ENCODE measurements around the gene SCO2. TPM values are rescaled to one million over a fixed set of nuclear protein-coding genes. Genes with fewer than 3 reads are reported as not detected.

SCO2 gene, protein sequence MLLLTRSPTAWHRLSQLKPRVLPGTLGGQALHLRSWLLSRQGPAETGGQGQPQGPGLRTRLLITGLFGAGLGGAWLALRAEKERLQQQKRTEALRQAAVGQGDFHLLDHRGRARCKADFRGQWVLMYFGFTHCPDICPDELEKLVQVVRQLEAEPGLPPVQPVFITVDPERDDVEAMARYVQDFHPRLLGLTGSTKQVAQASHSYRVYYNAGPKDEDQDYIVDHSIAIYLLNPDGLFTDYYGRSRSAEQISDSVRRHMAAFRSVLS
- total RNA-seq (ENCODE audit: insufficient read depth, low replicate concordance): not detected

DNA sequence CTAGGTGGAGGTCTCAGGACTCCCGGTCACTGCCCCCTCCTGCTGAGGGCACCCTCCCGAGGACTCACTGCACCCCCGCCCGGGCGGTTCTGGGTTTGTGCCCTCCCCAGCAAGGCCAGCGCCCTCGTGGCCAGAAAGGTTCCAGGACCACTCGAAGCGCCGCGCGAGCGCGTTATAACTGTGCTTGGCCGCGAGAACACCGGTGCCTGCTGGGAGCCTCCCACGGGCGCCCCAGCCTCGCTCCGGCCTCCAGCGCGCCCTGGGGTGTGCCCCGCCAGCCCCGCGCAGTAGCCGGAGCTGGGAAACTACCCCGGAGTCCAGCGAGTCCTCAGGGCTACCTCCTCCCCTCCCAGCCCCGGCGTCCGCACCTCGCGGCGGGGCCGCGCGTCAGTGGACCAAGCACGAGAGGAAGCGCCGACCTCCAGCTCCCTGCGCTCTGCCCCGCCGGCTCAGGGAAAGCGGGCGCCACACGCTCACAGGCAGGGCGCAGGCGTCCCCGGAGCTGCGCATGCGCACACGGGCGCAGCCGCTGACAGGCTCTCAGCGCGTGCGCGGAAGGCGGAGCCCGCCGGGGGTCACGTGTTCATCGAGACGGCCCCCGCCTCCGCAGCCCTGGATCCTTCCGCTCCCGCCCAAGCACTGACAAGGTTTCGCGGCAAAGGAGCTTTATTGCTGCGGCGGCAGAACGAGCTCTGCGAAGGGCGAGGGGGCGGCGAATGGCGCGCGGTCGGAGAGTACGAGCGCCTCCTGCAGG, at the start of gene SCO2:
SCO2 (minus strand) TSS at position 495 of the 754 bp plus-strand sequence. CDS start 1,187 bp downstream, outside the sequence.
- DNase-seq (ENCODE audit: low spot score): peak; percentile 99

DNA sequence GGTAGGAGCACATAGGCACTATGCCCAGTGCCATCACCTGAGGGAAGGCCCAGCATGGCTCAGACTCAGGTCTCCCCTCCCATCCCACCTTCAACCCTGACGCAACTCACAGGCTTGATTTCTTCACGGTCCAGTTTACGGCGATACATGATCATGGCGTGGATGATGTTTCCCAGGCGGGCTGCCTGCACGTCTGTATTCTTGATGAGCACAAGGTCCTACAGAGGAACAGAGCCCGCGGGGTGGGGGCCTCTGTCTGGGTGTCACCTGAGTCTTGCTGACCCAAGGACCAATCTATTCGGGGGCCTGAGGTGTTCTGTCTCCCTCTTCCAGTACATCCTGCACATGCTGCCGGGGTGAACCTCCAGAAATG, 49.0 kb upstream of the SCO2 start:
- no peak for DNase-seq (ENCODE audit: low spot score)

DNA sequence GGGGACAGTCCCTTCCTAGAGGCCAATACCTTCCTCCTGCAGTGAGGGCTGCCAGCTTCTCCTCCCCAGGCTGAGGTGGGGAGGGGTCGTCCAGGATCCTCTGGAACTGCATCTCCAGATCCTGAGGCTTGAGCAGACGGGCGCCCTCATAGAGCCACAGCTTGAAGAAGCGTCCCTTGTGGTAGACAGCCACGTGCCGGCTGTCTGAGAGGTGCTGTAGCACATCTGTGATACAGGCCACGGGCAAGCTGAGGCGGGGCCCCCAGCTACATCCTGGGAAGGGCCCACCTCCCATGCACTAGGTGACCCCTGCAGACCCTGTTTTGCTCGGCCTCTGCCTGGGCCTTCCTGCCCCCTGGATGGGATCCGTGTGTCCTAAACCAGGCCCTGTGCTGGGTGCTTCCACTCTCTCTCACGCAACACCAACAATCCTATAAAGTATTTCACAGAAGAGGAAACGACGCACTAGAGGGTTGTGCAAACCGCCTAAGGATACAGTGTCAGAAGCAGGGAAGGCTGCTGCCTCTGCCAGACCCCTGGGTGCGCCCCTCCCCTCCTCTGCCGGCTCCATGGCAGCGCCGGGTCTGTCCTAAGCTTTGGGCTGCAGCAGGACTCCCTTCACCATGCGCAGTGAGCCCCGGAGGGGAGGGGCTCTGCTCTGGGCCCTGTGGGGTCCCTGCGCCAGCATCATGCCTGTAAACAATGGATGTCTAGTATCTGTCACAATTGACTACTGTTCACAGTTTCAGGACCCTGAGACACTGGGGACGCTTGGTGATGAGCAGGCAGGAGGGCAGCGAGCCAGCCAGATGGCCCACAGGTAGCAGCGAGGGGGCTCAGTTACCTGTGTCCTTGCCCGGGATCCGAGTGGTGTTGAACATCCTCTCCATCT, 48.3 kb upstream of the SCO2 start:
- DNase-seq (ENCODE audit: low spot score): no peak

DNA sequence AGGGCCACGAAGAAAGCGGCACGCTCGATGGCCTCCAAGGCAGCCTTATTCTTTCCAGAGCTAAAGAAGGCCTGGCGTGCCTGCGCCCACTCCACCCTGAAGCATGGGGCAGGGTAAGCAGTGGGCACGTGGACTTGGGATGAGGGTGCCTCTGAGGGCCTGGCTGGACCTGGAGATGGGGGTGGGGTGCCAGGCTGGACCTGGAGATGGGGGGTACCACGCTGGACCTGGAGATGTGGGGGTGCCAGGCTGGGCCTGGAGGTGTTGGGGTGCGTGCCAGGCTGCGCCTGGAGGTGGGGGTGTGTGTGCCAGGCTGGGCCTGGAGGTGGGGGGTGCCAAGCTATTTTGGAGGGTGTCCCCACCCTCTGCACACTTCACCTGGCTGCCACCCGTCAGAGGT, 47.6 kb upstream of the SCO2 start:
- DNase-seq (ENCODE audit: low spot score): no peak

DNA sequence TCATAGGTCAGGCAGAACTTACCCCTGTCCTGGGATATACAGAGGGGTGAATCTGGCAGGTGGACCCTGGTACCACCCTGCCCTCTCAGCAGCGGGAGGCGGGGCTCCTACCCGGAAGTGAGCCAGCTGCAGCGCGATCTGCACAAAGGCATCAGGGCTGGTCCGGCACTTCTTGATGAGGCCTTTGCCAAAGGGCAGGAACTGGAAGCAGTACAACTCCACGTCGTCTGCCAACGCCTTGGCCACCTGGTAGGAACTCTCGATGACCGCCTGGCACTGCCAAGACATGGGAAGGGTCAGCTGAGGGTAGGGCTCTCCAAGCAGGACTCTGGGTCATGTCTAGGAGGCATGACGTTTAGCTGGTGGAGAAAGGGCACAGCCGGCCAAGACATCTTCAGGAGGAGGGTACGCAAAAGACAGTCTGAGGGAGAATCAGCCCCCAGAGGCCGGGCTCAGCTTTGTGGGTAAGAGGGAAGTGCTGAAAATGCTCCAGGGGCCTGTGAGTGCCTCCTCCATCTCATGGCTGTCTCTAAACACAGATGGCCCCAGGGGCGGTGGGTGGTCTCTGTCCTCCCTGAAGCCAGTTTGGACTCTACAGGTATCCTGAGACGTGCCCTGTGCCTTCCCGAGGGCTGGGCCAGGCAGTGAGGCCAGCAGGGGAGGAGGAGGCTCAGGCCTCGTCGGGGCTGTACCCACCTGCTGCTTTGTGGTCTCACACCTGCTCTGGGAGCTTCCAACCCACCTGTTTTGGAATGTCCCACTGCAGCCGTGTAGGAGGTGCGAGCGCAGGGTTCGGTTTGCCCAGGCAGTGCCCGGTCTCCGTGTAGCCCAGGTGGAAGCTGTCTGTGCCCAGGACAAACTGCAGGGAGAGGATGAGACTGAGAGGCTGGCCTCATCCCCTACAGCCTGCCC, 46.1 kb upstream of the SCO2 start:
- no peak for DNase-seq (ENCODE audit: low spot score)

DNA sequence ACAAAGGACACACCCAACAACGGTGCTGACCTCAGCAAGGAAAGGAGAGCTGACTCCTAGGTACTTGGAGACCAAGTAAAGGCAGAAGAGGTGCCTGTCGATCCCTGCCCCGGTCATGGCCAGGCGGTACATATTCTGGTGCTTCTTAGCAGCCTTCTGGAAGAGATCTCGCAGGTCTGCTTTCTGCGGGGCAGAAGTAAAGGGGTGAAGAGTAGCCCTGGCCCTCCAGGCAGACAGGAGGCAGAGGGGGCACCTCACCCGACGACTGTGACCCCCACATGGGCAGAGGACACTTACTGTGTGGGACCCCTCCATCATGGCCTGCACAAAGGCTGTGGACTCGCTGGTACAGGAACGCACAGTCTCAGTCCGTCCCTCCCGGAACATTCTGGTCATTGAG, 45.5 kb upstream of the SCO2 start:
- no peak for DNase-seq (ENCODE audit: low spot score)

DNA sequence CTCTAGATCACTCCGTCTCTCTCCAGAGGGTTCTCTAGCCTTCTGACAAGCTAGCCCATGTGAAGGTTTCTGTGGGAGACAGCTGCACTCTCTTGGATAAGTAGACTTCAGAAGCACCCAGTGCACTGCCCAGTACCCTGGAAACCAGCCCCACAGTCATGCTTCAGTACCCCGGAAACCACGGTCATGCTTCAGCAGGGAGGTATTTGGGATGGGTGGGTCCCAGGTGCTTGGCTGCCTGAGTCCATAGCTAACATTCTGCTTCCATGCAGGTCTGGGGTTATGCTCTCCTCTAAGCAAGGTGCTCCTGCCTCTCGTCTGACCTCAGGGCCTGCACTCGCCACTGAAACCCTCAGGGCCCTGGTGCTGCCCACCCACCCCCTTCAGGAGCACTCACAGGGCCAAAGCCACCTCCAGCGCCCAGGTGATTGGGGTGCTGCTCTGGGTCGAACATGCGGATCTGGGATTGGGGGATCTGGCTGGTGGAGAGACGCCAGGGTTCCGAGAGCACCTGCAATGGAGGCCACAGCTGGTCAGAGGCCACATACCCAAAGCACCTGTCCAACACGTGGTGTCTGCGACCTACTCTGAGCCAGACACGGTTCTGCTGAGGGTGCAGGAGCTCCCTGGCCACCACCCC, 44.6 kb upstream of the SCO2 start:
- DNase-seq (ENCODE audit: low spot score): no peak

DNA sequence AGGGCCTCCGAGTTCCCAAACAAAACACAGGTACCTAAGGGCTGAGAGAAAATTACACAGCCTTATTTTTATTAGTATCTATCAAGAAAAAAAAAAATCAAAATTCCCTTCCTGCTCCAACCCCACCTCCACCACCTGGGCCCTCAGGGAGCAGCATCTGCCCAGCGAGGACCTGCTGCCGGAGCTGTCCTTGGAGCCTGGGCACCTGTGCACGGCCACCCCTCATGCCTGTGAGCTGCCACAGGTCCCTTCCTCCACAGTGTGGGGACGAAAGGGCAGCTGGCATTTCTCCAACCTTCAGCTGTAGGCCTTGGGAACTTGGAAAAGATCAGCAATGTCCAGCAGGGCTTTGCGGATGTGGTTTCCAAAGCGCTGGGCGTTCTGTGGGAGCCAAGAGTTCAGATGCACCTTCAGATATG, 43.7 kb upstream of the SCO2 start:
- no peak for DNase-seq (ENCODE audit: low spot score)

DNA sequence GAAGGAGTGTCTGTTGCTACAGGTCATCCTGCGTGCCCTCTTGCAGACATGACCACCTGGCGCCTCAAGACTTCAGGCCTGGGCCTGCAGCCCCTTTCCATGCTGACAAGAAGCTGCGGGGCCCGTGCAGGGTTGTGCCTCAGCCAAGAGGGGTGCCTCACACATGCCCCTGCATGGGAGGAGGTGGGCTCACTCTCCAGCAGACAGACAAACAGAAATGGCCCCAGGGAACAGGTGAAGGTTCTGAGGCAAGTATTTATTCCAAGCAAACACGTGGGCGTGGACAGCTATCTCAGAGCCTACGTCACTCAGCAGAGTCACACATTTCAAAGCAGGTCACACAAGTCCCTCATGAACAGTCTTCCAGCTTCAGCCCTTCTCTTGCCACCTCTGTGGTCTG, 43.2 kb upstream of the SCO2 start:
- peak; percentile 35 for DNase-seq (ENCODE audit: low spot score)

DNA sequence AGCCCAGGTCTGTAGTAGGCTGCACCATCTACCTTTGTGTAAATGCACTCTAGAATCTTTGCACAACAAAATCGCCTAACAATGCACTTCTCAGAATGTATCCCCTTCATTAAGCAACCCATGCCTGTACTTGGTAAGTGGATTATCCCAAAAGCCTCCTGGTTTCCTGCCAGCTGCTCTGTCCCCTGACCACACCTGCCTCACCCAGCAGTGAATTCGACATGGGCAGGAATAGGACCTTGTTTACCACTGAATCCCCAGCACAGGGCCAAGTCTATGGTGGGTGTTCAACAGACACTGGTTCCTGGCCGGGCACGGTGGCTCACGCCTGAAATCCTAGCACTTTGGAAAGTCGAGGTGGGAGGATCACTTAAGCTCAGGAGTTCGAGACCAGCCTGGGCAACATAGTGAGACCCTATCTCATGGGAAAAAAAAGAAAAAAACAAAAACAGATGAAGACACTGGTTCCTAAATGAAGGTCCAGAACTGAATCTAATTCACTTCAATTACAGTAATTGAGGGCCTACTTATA, 42.4 kb upstream of the SCO2 start:
- no peak for DNase-seq (ENCODE audit: low spot score)

DNA sequence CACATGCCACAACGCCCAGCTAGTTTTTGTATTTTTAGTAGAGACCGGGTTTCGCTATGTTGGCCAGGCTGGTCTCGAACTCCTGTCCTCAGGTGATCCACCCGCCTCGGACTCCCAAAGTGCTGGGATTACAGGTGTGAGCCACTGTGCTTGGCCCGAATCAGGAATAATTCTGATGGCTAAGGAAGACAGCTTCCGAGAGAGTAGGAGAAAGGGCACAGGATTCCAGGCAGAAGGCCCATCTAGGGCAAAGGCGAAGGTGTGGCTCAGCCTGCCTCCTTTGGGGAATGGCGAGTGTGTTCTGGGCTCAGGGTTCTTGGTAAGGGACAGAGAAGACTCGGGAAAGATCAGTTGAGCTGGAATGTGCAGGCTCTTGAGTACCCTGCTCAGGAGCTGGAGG, 38.9 kb upstream of the SCO2 start:
- no peak for DNase-seq (ENCODE audit: low spot score)

DNA sequence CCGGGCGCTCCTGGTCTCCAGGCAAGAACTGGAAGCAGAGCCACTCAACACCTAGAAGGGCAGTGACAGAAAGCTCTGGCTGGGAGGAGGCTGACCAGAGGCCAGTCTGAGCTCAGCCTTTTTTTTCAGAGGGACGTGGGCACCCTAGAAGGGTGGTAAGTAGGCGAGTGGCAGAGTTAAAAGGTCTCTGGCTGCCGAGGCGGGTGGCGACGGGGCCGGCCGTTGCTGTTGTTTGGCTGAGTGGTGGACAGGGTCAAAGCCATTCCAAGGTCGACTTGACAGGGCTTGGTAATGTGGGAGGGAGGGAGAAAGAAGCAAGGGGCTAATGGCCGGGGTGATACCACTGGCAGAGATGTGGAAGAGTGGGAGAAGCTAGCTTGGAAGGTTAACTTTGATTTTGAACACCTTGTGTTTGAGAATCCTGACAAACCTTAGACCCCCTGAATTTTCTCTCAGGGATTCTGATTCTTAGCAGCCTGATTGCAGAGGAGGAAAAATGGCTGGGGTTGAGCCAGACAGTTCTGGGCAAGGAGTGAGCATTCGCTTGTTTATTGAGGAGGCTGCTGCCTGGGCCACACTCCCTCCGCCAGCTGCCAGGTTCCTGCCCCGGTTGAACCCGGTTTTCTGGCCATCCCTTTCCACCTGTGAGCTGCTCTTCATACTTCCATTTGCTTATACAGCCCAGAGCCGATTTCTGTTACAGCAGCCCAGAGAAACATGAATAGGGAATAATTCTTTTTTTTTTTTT, 38.2 kb upstream of the SCO2 start:
- DNase-seq (ENCODE audit: low spot score): no peak

DNA sequence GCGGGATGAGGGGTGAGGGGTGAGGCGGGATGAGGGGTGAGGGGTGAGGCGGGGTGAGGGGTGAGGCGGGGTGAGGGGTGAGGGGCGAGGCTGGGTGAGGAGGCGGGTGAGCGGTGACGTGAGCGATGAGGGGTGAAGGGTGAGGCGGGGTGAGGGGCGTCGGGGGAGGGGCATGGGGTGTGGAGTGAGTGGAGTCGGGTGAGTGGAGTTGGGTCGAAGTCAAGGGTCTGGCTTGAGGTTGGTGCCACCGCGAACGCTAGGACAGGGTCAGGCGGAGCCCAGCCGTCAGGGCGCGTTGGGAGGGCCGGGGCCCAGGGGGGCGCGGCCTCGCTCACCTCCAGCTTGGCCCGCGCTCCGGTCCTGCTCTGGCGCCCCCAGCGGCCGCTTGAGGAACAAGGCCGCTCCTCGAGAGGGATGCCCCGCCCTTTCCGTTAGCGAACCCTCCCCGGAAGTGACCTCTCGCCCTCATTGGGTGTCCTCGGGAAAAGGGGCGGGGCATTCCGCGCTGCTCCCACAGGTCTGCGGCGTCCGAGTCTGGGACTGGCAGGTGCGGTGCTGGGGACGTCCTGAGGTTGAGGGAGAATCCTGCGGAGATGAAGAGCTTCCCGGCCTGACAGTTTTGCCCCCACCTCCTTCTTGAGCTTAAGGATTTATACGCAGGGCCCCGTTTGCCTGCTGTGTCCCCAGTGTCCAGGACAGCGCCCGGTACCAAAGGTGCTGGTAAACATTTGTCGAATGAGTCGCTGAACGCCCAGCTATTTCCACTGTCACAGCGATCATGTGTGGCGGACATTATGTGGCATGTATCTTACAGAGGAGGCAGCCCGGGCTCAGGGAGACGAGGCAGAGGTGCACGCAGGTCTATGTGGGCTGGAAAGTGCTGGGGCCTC, 37.4 kb upstream of the SCO2 start, which contains the start of gene SYCE3:
SYCE3 (minus strand) TSS at position 397 of the 890 bp plus-strand sequence. CDS start 6,514 bp downstream, outside the sequence.
- peak; percentile 97 for DNase-seq (ENCODE audit: low spot score)

DNA sequence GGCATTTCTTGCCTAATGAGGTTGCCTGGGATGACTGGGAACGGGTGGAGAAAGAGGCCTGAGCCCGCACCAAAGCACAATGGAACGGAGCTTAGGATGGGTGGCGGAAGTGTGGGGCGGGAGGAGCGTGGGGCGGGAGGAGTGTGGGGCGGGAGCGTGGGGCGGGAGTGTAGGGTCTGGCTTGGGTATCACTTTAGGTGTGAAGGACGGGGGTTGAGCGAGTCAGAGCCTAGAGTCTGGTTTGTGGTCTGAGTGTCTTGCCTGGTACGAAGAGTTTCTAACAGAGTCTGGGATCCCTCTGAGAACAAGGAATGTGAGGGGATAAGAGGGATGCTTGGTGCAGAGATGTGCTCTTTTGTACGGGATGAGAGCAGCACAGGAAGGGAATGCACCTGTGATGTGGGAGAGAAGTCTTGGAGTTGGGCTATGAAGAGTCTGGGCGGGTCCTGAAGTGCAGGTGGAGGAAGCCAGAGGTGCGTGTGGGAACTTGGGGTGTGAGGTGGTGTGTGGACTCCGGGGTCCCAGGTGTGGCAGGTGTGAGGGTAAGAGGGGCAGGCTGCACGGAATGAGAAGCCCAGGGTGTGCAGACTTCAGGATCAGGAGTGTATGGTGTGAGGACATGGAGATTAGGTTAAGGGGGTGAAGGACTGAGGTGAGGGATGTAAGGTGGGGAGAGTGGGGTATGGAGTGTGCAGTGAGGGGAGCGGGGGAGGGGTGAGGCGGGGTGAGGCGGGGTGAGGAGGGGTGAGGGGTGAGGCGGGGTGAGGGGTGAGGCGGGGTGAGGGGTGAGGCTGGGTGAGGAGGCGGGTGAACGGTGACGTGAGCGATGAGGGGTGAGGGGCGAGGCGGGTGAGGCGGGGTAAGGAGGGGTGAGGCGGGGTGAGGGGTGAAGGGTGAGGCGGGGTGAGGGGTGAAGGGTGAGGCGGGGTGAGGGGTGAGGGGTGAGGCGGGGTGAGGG, 36.3 kb upstream of the SCO2 start:
- no peak for DNase-seq (ENCODE audit: low spot score)

DNA sequence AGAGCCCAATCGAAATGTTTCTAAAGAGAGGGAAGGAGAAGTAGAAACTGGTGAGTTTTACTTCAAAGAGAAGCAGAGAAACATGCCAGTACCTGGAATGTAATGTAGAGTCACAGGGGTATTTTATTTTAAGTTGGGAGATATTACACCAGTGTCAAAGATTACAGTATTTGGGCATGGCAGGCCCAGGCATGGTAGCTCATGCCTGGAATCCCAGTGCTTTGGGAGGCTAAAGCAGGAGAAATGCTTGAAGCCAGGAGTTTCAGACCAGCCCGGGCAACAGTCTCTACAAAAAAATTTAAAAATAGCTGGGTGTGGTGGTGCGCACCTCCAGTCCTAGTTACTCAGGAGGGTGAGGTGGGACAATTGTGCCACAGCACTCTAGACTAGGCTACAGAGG, 34.6 kb upstream of the SCO2 start:
- no peak for DNase-seq (ENCODE audit: low spot score)

DNA sequence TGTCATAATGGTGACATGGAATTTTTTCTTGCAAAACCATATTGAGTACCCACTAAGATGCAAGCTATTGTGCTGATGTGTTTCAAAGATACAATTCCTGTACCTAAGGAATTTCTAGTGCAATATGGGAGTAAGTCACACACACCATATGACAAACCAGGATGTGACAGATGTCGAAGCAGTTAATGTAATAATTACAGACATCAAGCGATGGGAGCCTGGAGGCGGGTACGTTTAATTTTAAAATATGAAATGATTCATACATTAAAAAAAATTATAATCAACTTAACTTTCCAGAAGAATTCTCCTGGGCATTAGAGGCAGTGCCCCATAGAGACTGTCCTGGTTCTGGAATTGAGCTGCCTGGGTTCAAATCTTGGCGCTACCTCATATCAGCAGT, 31.3 kb upstream of the SCO2 start:
- DNase-seq (ENCODE audit: low spot score): no peak

DNA sequence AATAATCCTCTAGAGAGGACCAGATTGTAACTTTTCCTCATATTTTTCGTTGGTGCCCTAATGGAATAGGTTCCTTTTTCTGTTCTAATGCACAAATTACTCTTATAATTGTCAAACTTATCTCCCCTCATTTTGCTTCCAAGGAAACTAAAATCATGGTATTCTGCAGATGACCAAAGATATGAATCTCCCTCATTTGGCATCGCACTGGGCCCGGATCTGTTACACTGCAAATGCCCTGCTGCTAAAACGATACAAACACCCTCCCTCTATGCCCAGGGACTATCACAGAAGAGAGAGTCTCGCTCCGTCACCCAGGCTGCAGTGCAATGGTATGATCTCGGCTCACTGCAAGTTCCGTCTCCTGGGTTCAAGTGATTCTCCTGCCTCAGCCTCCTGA, 27.9 kb upstream of the SCO2 start:
- no peak for DNase-seq (ENCODE audit: low spot score)

All from umbilical cord (tissue), 2 donors.